Activated CD4-positive, alpha-beta T cell treated with anti-CD3 and anti-CD28 coated beads for 36 hours (primary cell): Measurements from ENCODE around the gene KPNA1. TPM values are rescaled to one million over a fixed set of nuclear protein-coding genes. Genes with fewer than 3 reads are reported as not detected.

ENCODE experiments used
- ATAC-seq: fragments of 200-7000 bp; cut with Tn5 transposase; one replicate; pipeline ENCODE4 v1.10.0; 2021; ENCODE audit warnings: mild to moderate bottlenecking, moderate library complexity
- CTCF ChIA-PET: fragments of 350-600 bp; sonication (Branson Sonifier 250); formaldehyde crosslinking; loops from one replicate; lab custom pipeline; 2021; ENCODE audit warnings: antibody characterized with exemption; lab: Charles Lee
- POLR2A ChIA-PET: fragments of 350-600 bp; sonication (Branson Sonifier 250); formaldehyde crosslinking; loops from one replicate; lab custom pipeline; 2021; ENCODE audit warnings: antibody characterized with exemption, inconsistent platforms; lab: Charles Lee
- DNase-seq: peaks from one replicate; pipeline ENCODE4 v3.0.0-alpha.2; 2020
- H3K27ac Mint-ChIP-seq: one replicate; pipeline ENCODE4 v1.8.0; 2021; ENCODE audit warnings: mixed read lengths
- H3K27me3 Mint-ChIP-seq: one replicate; pipeline ENCODE4 v1.8.0; 2021; ENCODE audit warnings: mixed read lengths
- H3K36me3 Mint-ChIP-seq: one replicate; pipeline ENCODE4 v1.8.0; 2021; ENCODE audit warnings: low read depth, mixed read lengths
- H3K4me1 Mint-ChIP-seq: one replicate; pipeline ENCODE4 v1.8.0; 2021; ENCODE audit warnings: mixed read lengths
- H3K4me3 Mint-ChIP-seq: one replicate; pipeline ENCODE4 v1.8.0; 2021; ENCODE audit warnings: mild to moderate bottlenecking, moderate library complexity, mixed read lengths
- H3K9me3 Mint-ChIP-seq: one replicate; pipeline ENCODE4 v1.8.0; 2021; ENCODE audit warnings: low read depth, mixed read lengths
- intact Hi-C, 2 experiments: fragments of 100-400 bp; cut with DNase I in 1 of 2; cut with micrococcal nuclease in 1 of 2; formaldehyde crosslinking; loops; one replicate each; pipeline versions ENCODE4 v1.14.2 to v1.15.1; 2022 to 2024; cut with DNase I, micrococcal nuclease
- total RNA-seq, 2 experiments: library from RNA; stranded (reverse); gene quantifications; one replicate each; pipeline ENCODE4 v1.2.3, GENCODE V29; 2021

The KPNA1 gene
- total RNA-seq, 2 experiments from 2014 or later = 37.5 to 42.6 TPM

- Mint-ChIP-seq H3K36me3 (peaks cover 16% of the 10 kb centered on the region), H3K27me3 (no peaks in the 10 kb centered on the region), H3K4me1 (peaks cover 37% of the 10 kb centered on the region), H3K4me3 (no peak overlapping the region), H3K27ac (no peak overlapping the region), H3K9me3 (no peaks in the 10 kb centered on the region)
- no peak for DNase-seq
- intact Hi-C loops = loop anchor here in 1 of 2 experiments (5.0 kb wide), 1 partner anchor 142 kb away; no protein-coding TSS in a partner anchor
- POLR2A ChIA-PET = no interaction called here
- ATAC-seq = no peak
- CTCF ChIA-PET = interaction anchor here (1.1 to 1.5 kb wide), 2 partner anchors 8 to 26 kb away, joined by 3 to 4 read pairs; partner anchors contain the start of gene MIX23
These were observed 124.1 kb downstream of the KPNA1 start for GRCh38 chr3:122390665-122391064.

GRCh38 chr3:122389892-122390291 is 124.8 kb downstream of the KPNA1 start:
- no peak for DNase-seq
- no peak for ATAC-seq
- Mint-ChIP-seq H3K27me3 (no peaks in the 10 kb centered on the region), H3K27ac (no peak overlapping the region), H3K9me3 (no peaks in the 10 kb centered on the region), H3K4me3 (no peak overlapping the region), H3K4me1 (peaks cover 33% of the 10 kb centered on the region), H3K36me3 (peaks cover 14% of the 10 kb centered on the region)
- ChIA-PET CTCF (interaction anchor here (1.2 to 1.9 kb wide), 3 partner anchors 18 to 289 kb away, joined by 3 to 5 read pairs (median 3); partner anchors contain the start of gene WDR5B), POLR2A (no interaction called here)
- intact Hi-C loops = loop anchor here (5.0 to 10.0 kb wide), 3 partner anchors 142 to 845 kb away; partner anchors contain the start of genes HSPBAP1 (in 1 of the 2), POLQ (in 1 of the 2) and SLC49A4 (in 1 of the 2)

DNA sequence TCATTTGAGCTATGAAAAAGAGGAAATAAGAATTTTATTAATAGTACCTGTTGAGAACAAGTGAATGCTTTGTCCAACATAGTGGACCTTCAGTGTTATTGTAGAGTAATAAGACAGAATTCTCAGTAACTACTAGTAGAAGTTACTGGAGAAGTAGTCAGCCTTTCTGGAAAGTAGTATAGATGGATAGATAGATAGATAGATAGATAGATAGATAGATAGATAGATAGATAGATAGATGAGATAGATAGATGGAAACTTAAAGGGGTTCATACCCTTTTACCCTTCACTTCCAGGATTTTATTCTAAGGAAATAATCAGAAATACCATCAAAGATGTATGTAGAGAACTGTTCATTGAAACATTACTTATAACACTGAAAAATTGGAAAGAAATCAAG is 125.5 kb downstream of the KPNA1 start:
- no peak overlapping the region for H3K27ac Mint-ChIP-seq
- CTCF ChIA-PET = interaction anchor here (0.7 to 1.9 kb wide), 4 partner anchors 19 to 290 kb away, joined by 3 to 5 read pairs (median 3); partner anchors contain the start of gene WDR5B

GRCh38 chr3:122387709-122388108 is 127.0 kb downstream of the KPNA1 start:
- DNase-seq = no peak
- peaks cover 13% of the 10 kb centered on the region for H3K36me3 Mint-ChIP-seq
- ChIA-PET POLR2A (no interaction called here), CTCF (no interaction called here)
- peaks cover 36% of the 10 kb centered on the region for H3K4me1 Mint-ChIP-seq
- H3K27ac Mint-ChIP-seq = peak overlapping the region; percentile 5
- intact Hi-C loops = loop anchor here in 1 of 2 experiments (10.0 kb wide), 2 partner anchors 407 to 843 kb away; partner anchors contain the start of genes HSPBAP1, POLQ and SLC49A4
- H3K27me3 Mint-ChIP-seq = no peaks in the 10 kb centered on the region
- no peak for ATAC-seq
- H3K9me3 Mint-ChIP-seq = no peaks in the 10 kb centered on the region
- no peak overlapping the region for H3K4me3 Mint-ChIP-seq

More for the DNA sequence above, 125.5 kb downstream of the KPNA1 start:
- no peaks in the 10 kb centered on the region for H3K9me3 Mint-ChIP-seq
- H3K4me3 Mint-ChIP-seq = no peak overlapping the region
- ATAC-seq = no peak
- DNase-seq = no peak
- no peaks in the 10 kb centered on the region for H3K27me3 Mint-ChIP-seq
- intact Hi-C loops = loop anchor here in 1 of 2 experiments (10.0 kb wide), 2 partner anchors 406 to 844 kb away; partner anchors contain the start of genes HSPBAP1, POLQ and SLC49A4
- POLR2A ChIA-PET = no interaction called here
- peaks cover 12% of the 10 kb centered on the region for H3K36me3 Mint-ChIP-seq
- H3K4me1 Mint-ChIP-seq = peaks cover 36% of the 10 kb centered on the region

DNA sequence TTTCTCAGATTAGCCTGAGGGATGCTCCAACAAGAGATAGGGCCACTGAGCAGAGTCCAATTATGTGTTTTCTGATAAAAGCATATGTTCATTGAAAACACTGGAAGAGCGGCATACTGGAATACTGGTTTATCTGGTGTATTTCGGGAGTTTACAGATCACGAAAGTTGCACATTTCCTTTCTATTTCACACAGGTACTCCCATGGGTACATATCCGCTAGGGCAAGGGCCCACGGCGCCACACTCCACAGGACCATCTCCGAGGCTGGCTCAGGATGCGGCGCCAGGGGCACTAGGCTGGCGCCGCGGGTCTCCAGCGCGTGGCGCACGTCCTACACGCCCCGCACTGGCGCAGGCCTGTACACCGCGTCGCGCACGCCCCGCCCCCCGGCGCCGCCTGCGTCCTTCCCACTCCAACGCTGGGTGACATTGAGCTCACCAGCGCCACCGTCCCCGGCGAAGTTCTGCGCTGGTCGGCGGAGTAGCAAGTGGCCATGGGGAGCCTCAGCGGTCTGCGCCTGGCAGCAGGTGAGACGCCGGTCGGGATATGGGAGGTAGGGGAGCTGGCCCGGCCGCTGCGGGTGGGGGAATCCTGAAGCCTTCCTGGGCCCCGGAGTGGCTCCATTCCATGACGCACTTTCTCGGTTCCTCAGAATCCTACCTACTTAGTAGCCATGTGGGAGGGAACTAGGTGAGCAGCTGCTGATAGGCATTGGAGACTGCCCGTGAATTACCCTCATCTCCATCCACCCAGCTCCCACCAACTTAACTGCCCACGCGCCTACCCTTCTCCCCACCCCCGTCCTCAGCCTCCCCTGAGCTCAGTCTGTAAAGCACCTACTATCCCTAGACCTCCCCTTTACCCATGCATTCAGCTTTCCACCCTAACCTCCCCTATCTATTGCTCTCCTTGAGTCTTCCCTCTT is 130.7 kb downstream of the KPNA1 start, which contains the start of gene FAM162A:
Gene FAM162A, plus strand, starts transcription at position 412 of the 927 bp plus-strand sequence. Its CDS starts 84 bp downstream, at position 496.
- DNase-seq (peak; percentile 97), ATAC-seq (peak; percentile 91)
- Mint-ChIP-seq H3K4me1 (peaks cover 66% of the 10 kb centered on the region), H3K9me3 (no peaks in the 10 kb centered on the region), H3K27me3 (no peaks in the 10 kb centered on the region), H3K4me3 (peak within 1 kb of the TSS; percentile 92), H3K36me3 (peaks cover 32% of the 10 kb centered on the region), H3K27ac (peak within 1 kb of the TSS; percentile 98)
- ChIA-PET CTCF (interaction anchor here (0.6 to 3.8 kb wide), 25 partner anchors 9 to 838 kb away, joined by 3 to 29 read pairs (median 3); partner anchors contain the start of genes KPNA1, POLQ and WDR5B), POLR2A (interaction anchor here (0.5 to 2.9 kb wide), 9 partner anchors 9 to 1923 kb away, joined by 3 to 19 read pairs (median 3); partner anchors contain the start of genes KPNA1 and WDR5B)
- intact Hi-C loops = loop anchor here (1.0 to 10.0 kb wide), 17 partner anchors 19 to 1641 kb away; partner anchors contain the start of genes SLC49A4 (in 2 of the 2), WDR5B (in 2 of the 2), DTX3L (in 1 of the 2) and EAF2 (in 1 of the 2)

DNA sequence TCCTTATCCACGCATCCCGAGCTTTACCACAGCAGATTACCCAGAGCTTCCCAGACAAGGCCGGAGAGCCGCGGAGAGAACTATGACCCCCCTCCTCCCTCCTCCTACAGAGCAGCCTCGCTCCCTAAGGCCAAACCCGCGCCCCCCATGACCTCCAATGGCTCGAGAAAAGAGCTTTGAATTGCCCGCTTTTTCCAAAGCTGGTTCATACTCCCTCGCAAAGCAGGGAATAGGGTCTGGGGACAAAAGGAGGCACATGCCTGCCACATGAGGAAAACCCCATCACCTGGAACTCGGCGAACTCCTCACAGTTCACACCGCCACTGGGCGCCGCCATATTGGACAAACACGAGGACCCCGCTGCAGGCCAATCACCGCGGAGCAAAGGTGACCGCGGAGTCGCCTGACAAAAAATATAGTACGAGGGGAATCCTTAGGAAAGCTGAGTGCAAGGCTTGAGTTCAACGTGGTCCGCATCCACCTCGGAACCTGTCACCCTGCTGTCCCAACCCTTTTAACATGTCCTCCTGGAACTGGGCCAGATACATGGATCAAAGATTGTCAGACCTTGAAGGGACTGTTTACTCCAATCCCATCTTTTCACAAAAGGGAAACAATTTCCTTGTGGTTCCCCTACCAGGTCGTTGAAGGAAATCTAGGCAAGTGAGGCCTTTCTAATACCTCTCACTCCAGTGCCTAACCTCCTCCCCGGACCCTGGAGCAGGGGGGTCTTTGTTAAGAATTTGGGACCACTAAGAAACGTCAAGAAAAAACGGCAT is 131.7 kb downstream of the KPNA1 start, which contains the start of gene MIX23:
Gene MIX23, minus strand, starts transcription at position 344 of the 779 bp plus-strand sequence. Its CDS starts 7 bp downstream, at position 337.
- intact Hi-C loops = loop anchor here (1.0 to 10.0 kb wide), 10 partner anchors 282 to 1640 kb away; partner anchors contain the start of genes SLC49A4 (in 2 of the 2), GOLGB1 (in 1 of the 2), GTF2E1 (in 1 of the 2) and HACD2 (in 1 of the 2)
- DNase-seq = peak; percentile 93
- no peaks in the 10 kb centered on the region for H3K27me3 Mint-ChIP-seq
- ChIA-PET POLR2A (interaction anchor here (0.5 to 2.9 kb wide), 4 partner anchors 15 to 501 kb away, joined by 3 to 19 read pairs (median 4); partner anchors contain the start of gene WDR5B), CTCF (interaction anchor here (0.6 to 3.8 kb wide), 10 partner anchors 8 to 837 kb away, joined by 3 to 29 read pairs (median 4); partner anchors contain the start of genes PARP14 and POLQ)
- peaks cover 69% of the 10 kb centered on the region for H3K4me1 Mint-ChIP-seq
- H3K36me3 Mint-ChIP-seq = peaks cover 36% of the 10 kb centered on the region
- H3K4me3 Mint-ChIP-seq = peak within 1 kb of the TSS; percentile 92
- H3K27ac Mint-ChIP-seq = peak within 1 kb of the TSS; percentile 98
- H3K9me3 Mint-ChIP-seq = no peaks in the 10 kb centered on the region
- ATAC-seq = peak; percentile 55

GRCh38 chr3:122377975-122378374 is 136.8 kb downstream of the KPNA1 start:
- CTCF ChIA-PET = interaction anchor here (1.3 kb wide), 1 partner anchor 12 kb away, joined by 3 read pairs; no protein-coding TSS in a partner anchor
- peaks cover 49% of the 10 kb centered on the region for H3K36me3 Mint-ChIP-seq

GRCh38 chr3:122374034-122374433 is 140.7 kb downstream of the KPNA1 start:
- ATAC-seq (no peak), DNase-seq (no peak)
- H3K36me3 Mint-ChIP-seq = peaks cover 44% of the 10 kb centered on the region
- ChIA-PET CTCF (interaction anchor here (0.6 kb wide), 1 partner anchor 10 kb away, joined by 3 read pairs; the partner anchor contains the start of gene FAM162A), POLR2A (no interaction called here)
- intact Hi-C loops = no loop called here
- no peaks in the 10 kb centered on the region for H3K9me3 Mint-ChIP-seq
- H3K27me3 Mint-ChIP-seq = no peaks in the 10 kb centered on the region
- no peak overlapping the region for H3K27ac Mint-ChIP-seq
- H3K4me3 Mint-ChIP-seq = no peak overlapping the region
- peaks cover 20% of the 10 kb centered on the region for H3K4me1 Mint-ChIP-seq

More at GRCh38 chr3:122377975-122378374, 136.8 kb downstream of the KPNA1 start:
- Mint-ChIP-seq H3K27me3 (no peaks in the 10 kb centered on the region), H3K4me1 (peaks cover 51% of the 10 kb centered on the region), H3K27ac (peak overlapping the region; percentile 69), H3K4me3 (no peak overlapping the region), H3K9me3 (no peaks in the 10 kb centered on the region)
- ATAC-seq (peak; percentile 71), DNase-seq (peak; percentile 30)
- intact Hi-C loops = no loop called here
- POLR2A ChIA-PET = no interaction called here
